Daoy (cell line): Measurements from ENCODE around the gene CPB1. TPM values are rescaled to one million over a fixed set of nuclear protein-coding genes. Genes with fewer than 3 reads are reported as not detected.
A peak's percentile ranks its signal among the peaks of the same experiment; 100 is the strongest.

Experiments
- DNase-seq: peaks from one replicate; pipeline ENCODE4 v3.0.0-alpha.2; 2015; ENCODE audit warnings: low read depth
- total RNA-seq: library from RNA; depleted of rRNA; stranded (reverse); fragments of >200 nt; shearing (Covaris generic); gene quantifications from 2 replicates; pipeline ENCODE4 v1.2.3, GENCODE V29; 2014; rRNA removed

The CPB1 gene
- total RNA-seq, 1 experiment from 2014 or later: not detected

GRCh38 chr3:148882288-148882687, 54.7 kb downstream of the CPB1 start:
- peak; percentile 61 for DNase-seq

GRCh38 chr3:148883163-148883562, 55.6 kb downstream of the CPB1 start:
- DNase-seq: no peak

- no peak for DNase-seq
Measured at GRCh38 chr3:148884261-148884660, 56.6 kb downstream of the CPB1 start.

GRCh38 chr3:148889828-148890227, 62.2 kb downstream of the CPB1 start:
- no peak for DNase-seq

- DNase-seq: no peak
Measured at GRCh38 chr3:148896062-148896461, 68.5 kb downstream of the CPB1 start.

- no peak for DNase-seq
Measured at GRCh38 chr3:148901987-148902791, 74.6 kb downstream of the CPB1 start.

- DNase-seq: no peak
Measured at GRCh38 chr3:148903022-148903442, 75.4 kb downstream of the CPB1 start.

GRCh38 chr3:148903941-148904340, 76.3 kb downstream of the CPB1 start:
- no peak for DNase-seq

GRCh38 chr3:148906667-148907066, 79.1 kb downstream of the CPB1 start:
- DNase-seq: no peak

Other genes starting within 250 kb of the CPB1 start
- not detected in 2 replicates for gene AGTR1, start 129.9 kb upstream of the CPB1 start, total RNA-seq
- not detected in 2 replicates for gene CPA3, start 37.5 kb downstream of the CPB1 start, total RNA-seq
- 19.9 and 33.4 TPM in 2 replicates for gene GYG1, start 163.7 kb downstream of the CPB1 start, total RNA-seq